Measurements from ENCODE around the gene SMARCA4.

DNA sequence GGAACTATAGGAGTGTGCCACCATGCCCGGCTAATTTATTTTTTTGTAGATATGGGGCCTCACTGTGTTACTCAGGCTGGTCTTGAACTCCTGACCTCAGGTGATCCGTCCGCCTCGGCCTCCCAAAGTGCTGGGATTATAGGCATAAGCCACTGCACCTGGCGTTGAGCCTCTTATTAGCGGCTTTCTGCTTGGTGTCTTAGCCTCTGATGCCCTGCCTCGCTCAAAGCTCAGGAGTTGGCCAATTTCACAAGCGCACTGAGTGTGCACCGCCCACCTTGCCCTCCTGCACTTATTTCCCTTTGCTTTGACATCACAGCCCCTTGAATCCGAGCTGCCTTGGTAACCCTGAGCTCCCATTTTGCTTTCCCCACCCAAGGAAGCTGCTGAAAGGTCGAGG is 42.5 kb upstream of the SMARCA4 start:
- TF ChIP-seq GATA3 (IDR thresholded peaks at IDR 0.05; ENCODE audit: low read depth, low read length), result no peak
- TF ChIP-seq GATA2 (IDR thresholded peaks at IDR 0.05; ENCODE audit: low read depth, low read length), result no peak

All from SH-SY5Y (cell line).